Peyer's patch (tissue), 4 donors: ENCODE results near the gene MADCAM1. TPM values are rescaled to one million over a fixed set of nuclear protein-coding genes. Genes with fewer than 3 reads are reported as not detected.

Source experiments
- DNase-seq, 3 donors: peaks; one replicate each; pipeline ENCODE4 v3.0.0-alpha.2; 2017 to 2019
- H3K27ac ChIP-seq, 4 donors: fragments of 200-600 bp; sonication (generic); one replicate each; pipeline ENCODE4 v1.5.1; 2016 to 2019
- H3K27me3 ChIP-seq, 2 donors: fragments of 200-600 bp; sonication (generic); one replicate each; pipeline ENCODE4 v1.5.1; 2019
- H3K36me3 ChIP-seq, 3 donors: fragments of 200-600 bp; sonication (generic); one replicate each; pipeline ENCODE4 v1.5.1; 2016 to 2019
- H3K4me1 ChIP-seq, 4 donors: fragments of 200-600 bp; sonication (generic); one replicate each; pipeline ENCODE4 v1.5.1; 2016 to 2019
- H3K4me3 ChIP-seq, 4 donors: fragments of 200-600 bp; sonication (generic); 1 replicate in 3 of 4; 2 replicates in 1 of 4; pipeline ENCODE4 v1.5.1; 2016 to 2019; ENCODE audit warnings: mild to moderate bottlenecking in 1 of 4
- H3K9me3 ChIP-seq, 4 donors: fragments of 200-600 bp; sonication (generic); one replicate each; pipeline ENCODE4 v1.5.1; 2016 to 2019; ENCODE audit warnings: mild to moderate bottlenecking in 1 of 4
- POLR2A ChIP-seq, 2 donors: fragments of 450-650 bp; IDR thresholded peaks; one replicate each; pipeline ENCODE4 v1.5.1; 2017; ENCODE audit warnings: antibody characterized with exemption in 2 of 2, mild to moderate bottlenecking in 2 of 2, moderate library complexity in 2 of 2
- total RNA-seq, 4 donors: library from RNA; depleted of rRNA; stranded (reverse); fragments of >200 nt; gene quantifications; one replicate each; pipeline ENCODE4 v1.1.0, GENCODE V29; 2016
- TF ChIP-seq, protein P1 (sequence below), 6 experiments: fragments of 450-650 bp in 4 of 6; fragments of 200-600 bp in 2 of 6; sonication (generic) in 1 of 6; IDR thresholded peaks; one replicate each; pipeline ENCODE4 v1.5.1; 2017 to 2019; ENCODE audit warnings: antibody characterized with exemption in 6 of 6, mild to moderate bottlenecking in 3 of 6, moderate library complexity in 1 of 6

The MADCAM1 gene
- total RNA-seq, 4 donors from 2014 or later = 1.4 to 25.6 (median 5.1) TPM

DNA sequence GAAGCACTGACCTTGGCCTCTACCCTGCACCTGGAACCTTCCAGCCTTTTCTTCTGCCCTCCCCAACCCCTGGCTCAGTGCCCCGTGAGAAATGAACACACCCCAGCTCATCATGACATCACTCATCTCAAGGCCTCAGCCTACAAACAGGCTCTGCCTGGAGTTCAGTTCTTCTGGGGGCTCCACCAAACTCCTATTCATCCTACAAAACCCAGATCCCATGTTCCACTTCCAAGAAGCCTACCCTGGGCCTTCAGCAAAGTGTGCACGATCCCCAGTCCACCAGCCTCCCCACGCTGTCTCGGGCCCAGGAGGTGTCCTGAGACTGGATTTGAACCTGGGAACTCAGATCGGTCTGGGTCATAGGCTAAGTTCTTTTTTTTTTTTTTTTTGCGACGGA lies 26.5 kb upstream of the MADCAM1 start:
- Histone ChIP-seq H3K4me3 (no peak overlapping the region), H3K27me3 (no peaks in the 10 kb centered on the region), H3K36me3 (no peaks in the 10 kb centered on the region), H3K27ac (no peak overlapping the region), H3K4me1 (no peaks in the 10 kb centered on the region), H3K9me3 (no peaks in the 10 kb centered on the region)
- no peak for TF ChIP-seq POLR2A (IDR thresholded peaks at IDR 0.05)
- TF ChIP-seq, protein P1, sequence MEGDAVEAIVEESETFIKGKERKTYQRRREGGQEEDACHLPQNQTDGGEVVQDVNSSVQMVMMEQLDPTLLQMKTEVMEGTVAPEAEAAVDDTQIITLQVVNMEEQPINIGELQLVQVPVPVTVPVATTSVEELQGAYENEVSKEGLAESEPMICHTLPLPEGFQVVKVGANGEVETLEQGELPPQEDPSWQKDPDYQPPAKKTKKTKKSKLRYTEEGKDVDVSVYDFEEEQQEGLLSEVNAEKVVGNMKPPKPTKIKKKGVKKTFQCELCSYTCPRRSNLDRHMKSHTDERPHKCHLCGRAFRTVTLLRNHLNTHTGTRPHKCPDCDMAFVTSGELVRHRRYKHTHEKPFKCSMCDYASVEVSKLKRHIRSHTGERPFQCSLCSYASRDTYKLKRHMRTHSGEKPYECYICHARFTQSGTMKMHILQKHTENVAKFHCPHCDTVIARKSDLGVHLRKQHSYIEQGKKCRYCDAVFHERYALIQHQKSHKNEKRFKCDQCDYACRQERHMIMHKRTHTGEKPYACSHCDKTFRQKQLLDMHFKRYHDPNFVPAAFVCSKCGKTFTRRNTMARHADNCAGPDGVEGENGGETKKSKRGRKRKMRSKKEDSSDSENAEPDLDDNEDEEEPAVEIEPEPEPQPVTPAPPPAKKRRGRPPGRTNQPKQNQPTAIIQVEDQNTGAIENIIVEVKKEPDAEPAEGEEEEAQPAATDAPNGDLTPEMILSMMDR (IDR thresholded peaks at IDR 0.05) = no peak
- DNase-seq = no peak

GRCh38 chr19:470701-471100 lies 25.6 kb upstream of the MADCAM1 start:
- Histone ChIP-seq H3K9me3 (no peaks in the 10 kb centered on the region), H3K4me1 (no peaks in the 10 kb centered on the region), H3K36me3 (no peaks in the 10 kb centered on the region), H3K4me3 (no peak overlapping the region), H3K27me3 (no peaks in the 10 kb centered on the region), H3K27ac (no peak overlapping the region)
- no peak for DNase-seq
- TF ChIP-seq, protein P1 (IDR thresholded peaks at IDR 0.05) = no peak
- TF ChIP-seq POLR2A (IDR thresholded peaks at IDR 0.05) = no peak

- Histone ChIP-seq H3K27me3 (no peaks in the 10 kb centered on the region), H3K4me3 (no peak overlapping the region), H3K36me3 (no peaks in the 10 kb centered on the region), H3K9me3 (no peaks in the 10 kb centered on the region), H3K27ac (no peak overlapping the region), H3K4me1 (no peaks in the 10 kb centered on the region)
- TF ChIP-seq, protein P1 (IDR thresholded peaks at IDR 0.05) = no peak
- DNase-seq = no peak
These were observed 24.1 kb upstream of the MADCAM1 start for GRCh38 chr19:472005-472858.

DNA sequence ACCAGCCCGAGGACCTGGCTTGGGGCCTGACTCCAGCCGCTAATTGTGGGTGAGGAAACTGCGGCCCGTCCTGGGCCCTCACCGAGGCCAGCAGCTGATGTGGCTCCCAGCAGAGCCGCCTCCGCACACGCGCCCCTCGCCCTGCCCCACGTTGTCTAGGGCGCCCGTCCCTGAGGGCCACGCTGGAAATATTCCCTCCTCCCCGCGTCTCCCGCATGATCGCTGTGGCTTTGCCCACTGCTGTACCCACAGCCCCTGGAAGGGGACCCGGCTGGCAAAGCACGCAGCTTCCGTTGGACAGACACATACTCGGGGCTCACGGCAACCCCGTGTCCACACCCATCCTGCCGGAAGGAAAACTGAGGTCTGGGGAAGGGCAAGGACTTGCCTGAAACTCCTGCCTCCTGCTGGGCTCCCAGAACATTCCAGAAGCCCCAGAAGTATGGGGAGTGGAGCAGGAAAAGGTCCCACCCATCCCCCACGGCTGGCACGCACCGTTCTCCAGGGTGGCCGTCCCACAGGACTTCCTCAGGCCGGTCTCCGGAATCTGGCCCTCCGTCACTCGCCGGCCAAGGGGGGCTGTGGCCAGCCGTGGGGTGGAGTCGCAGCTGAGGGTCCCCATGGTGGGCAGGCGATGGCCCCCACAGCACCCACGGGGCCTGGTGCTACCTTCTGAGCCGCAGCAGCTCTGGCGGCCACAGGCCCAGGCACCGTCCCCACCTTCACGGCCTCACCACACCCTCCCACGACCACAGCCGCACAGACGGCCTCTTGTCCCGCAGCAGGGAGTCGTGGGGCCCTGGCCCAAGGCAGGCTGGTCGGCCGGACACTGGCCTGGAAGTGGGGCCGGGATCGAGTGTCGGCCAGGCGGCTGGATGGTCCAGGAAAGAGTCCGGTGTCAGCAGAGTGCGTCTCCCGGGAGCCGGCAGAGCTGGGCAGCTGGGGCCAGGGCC lies 21.9 kb upstream of the MADCAM1 start:
- no peaks in the 10 kb centered on the region for H3K36me3 ChIP-seq
- no peak overlapping the region for H3K27ac ChIP-seq
- H3K4me1 ChIP-seq = no peaks in the 10 kb centered on the region
- no peaks in the 10 kb centered on the region for H3K9me3 ChIP-seq
- no peak overlapping the region for H3K4me3 ChIP-seq
- no peak for DNase-seq
- no peaks in the 10 kb centered on the region for H3K27me3 ChIP-seq
- TF ChIP-seq, protein P1 (IDR thresholded peaks at IDR 0.05) = no peak
- TF ChIP-seq POLR2A (IDR thresholded peaks at IDR 0.05) = no peak

GRCh38 chr19:475360-475759 lies 20.9 kb upstream of the MADCAM1 start:
- Histone ChIP-seq H3K27ac (no peak overlapping the region), H3K36me3 (no peaks in the 10 kb centered on the region), H3K4me1 (peaks cover 0 to 3% (median 0%) of the 10 kb centered on the region in 4 donors), H3K9me3 (no peaks in the 10 kb centered on the region), H3K27me3 (no peaks in the 10 kb centered on the region), H3K4me3 (no peak overlapping the region)
- TF ChIP-seq, protein P1 (IDR thresholded peaks at IDR 0.05) = no peak
- no peak for TF ChIP-seq POLR2A (IDR thresholded peaks at IDR 0.05)
- DNase-seq = no peak
